Pancreas (tissue), 10 donors: ENCODE results near the gene DNMT3A. TPM values are rescaled to one million over a fixed set of nuclear protein-coding genes. Genes with fewer than 3 reads are reported as not detected.

Experiments
- ATAC-seq, 4 donors: fragments of 200-7000 bp; cut with Tn5 transposase; one replicate each; pipeline versions ENCODE4 v1.8.0 to v1.9.1; 2020; ENCODE audit warnings: mild to moderate bottlenecking in 4 of 4, moderate library complexity in 4 of 4
- DNase-seq, 6 donors: peaks; one replicate each; pipeline ENCODE4 v3.0.0-alpha.2; 2020
- FAIRE-seq: peaks from 2 replicates; lab custom pipeline; 2012; peaks lifted over from hg19 to GRCh38; lab: Jason Lieb, UNC
- H3K27ac ChIP-seq, 4 donors: fragments of 200-600 bp; sonication (generic); 1 replicate in 3 of 4; 2 replicates in 1 of 4; pipeline versions ENCODE4 v1.5.0 to v1.8.0; 2020
- H3K27me3 ChIP-seq, 4 donors: fragments of 200-600 bp; one replicate each; pipeline ENCODE4 v1.8.0; 2021
- H3K36me3 ChIP-seq, 3 donors: fragments of 200-600 bp; sonication (generic) in 1 of 3; one replicate each; pipeline versions ENCODE4 v1.5.0 to v1.8.0; 2020 to 2021
- H3K4me1 ChIP-seq, 3 donors: fragments of 200-600 bp; one replicate each; pipeline ENCODE4 v1.8.0; 2021
- H3K4me3 ChIP-seq, 4 donors: fragments of 200-600 bp; sonication (generic) in 2 of 4; one replicate each; pipeline versions ENCODE4 v1.5.0 to v1.8.0; 2020 to 2021
- H3K9me3 ChIP-seq, 4 donors: fragments of 200-600 bp; one replicate each; pipeline ENCODE4 v1.8.0; 2021
- WGBS, 2 donors: extraction: QIAGEN DNeasy Blood & Tissue Kit; methylation state at CpG; one replicate each; pipeline ENCODE4 v1.1.7; 2013; 5-methylcytosine and 5-hydroxymethylcytosine counted together
- intact Hi-C, 3 donors: fragments of 100-400 bp; cut with DNase I; formaldehyde crosslinking; loops; one replicate each; pipeline versions ENCODE4 v1.11.1 to v1.14.2; 2022
- polyA plus RNA-seq, 2 donors: library from polyadenylated mRNA; stranded (reverse); fragments of 200-250 nt; gene quantifications; one replicate each; pipeline ENCODE4 v1.2.3, GENCODE V29; 2013
- total RNA-seq, 6 donors: library from RNA; stranded (reverse); fragmentation: NEBNext Ultra II Directional in 4 of 6; extraction: Animal tissue kit (Norgen Biotek cat#: 25700) in 4 of 6; gene quantifications; one replicate each; pipeline versions ENCODE4 v1.2.1 to v1.2.4, GENCODE V29; 2021 to 2023
- TF ChIP-seq, protein P1 (sequence below), 4 donors: fragments of 200-600 bp; sonication (generic) in 3 of 4; IDR thresholded peaks; one replicate each; pipeline versions ENCODE4 v1.5.0 to v1.8.0; 2021; ENCODE audit warnings: antibody characterized with exemption in 4 of 4
- donor health status: healthy with polysubstance abuse.
- donor health status: DM: no; HTN: no; CAD: no; lungs with moderate emphysema.
- donor health status: DM: no; HTN: no; CAD: no.
- donor health status: control.
- donor health status: control.
- donor health status: Bipolar disorder and iron deficiency.
- donor health status: DM: yes; HTN: yes; CAD: no.
- donor health status: DM: no; HTN: no; CAD: no.
- donor health status: DM: no; HTN: no; CAD: no.
- donor health status: DM: yes; HTN: yes; CAD: no.

DNMT3A gene
- total and polyA plus RNA-seq, 8 donors, result 10.3 to 30.9 (median 17.5) TPM

DNA sequence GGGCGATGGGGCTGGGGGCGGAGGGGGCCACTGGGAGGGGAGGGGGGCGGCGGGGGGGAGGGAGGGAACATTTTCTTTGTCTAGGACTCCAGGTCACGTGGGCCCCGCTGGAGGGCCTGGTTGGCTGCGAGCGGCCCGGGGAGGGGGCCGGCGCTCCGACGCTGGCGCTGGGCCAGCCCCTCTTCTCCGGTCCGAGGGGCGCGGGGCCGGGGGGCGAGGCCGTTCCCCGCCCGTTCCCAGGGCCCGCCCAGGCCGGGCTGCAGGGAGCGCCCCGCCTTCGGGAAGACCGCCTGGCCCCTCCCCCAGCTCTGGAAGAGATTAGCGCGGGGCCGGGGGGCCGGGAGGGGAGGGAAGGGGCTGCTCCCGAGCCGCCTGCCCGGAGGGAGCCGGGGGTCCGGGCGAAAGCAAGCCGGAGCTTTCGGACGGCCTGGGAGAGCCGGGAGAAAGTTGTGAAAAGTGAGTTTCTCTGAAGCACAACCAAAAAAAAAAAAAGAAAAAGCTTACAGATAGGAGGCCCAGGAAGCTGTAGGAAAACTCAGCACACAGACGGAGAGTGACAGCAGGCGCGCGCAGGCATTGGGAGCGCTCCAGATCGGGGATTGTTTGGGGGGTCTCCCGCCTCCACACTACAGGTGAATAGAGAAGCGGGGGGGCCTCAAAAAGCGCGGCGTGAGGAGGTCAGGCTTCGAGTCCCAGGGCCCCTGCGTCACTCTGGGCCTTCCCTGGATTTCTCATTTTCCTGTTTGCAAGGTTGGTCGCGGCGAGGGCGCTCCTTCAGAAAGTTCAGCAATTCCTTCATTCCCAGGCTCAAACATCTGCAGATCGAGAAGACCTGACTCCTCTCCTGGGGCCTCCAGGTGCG lies 89.2 kb downstream of the DNMT3A start:
- peaks cover 0 to 6% (median 4%) of the 10 kb centered on the region in 3 donors for H3K4me1 ChIP-seq
- ATAC-seq (peak; percentile 77 to 81 (median 79)), DNase-seq (peak; percentile 64 to 85 (median 71)), FAIRE-seq (no peak)
- H3K9me3 ChIP-seq, result no peaks in the 10 kb centered on the region
- peak overlapping the region; percentile 52 to 85 (median 69) for H3K27ac ChIP-seq
- TF ChIP-seq, protein P1, sequence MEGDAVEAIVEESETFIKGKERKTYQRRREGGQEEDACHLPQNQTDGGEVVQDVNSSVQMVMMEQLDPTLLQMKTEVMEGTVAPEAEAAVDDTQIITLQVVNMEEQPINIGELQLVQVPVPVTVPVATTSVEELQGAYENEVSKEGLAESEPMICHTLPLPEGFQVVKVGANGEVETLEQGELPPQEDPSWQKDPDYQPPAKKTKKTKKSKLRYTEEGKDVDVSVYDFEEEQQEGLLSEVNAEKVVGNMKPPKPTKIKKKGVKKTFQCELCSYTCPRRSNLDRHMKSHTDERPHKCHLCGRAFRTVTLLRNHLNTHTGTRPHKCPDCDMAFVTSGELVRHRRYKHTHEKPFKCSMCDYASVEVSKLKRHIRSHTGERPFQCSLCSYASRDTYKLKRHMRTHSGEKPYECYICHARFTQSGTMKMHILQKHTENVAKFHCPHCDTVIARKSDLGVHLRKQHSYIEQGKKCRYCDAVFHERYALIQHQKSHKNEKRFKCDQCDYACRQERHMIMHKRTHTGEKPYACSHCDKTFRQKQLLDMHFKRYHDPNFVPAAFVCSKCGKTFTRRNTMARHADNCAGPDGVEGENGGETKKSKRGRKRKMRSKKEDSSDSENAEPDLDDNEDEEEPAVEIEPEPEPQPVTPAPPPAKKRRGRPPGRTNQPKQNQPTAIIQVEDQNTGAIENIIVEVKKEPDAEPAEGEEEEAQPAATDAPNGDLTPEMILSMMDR (IDR thresholded peaks at IDR 0.05), result no peak
- H3K4me3 ChIP-seq, result peak overlapping the region; percentile 45 to 73 (median 62)
- 13 to 15% methylated on average over 35 to 58 of the region's 62 CpGs for WGBS, 2 donors
- intact Hi-C loops, result no loop called here
- peaks cover 0 to 7% (median 0%) of the 10 kb centered on the region in 3 donors for H3K36me3 ChIP-seq
- H3K27me3 ChIP-seq, result no peaks in the 10 kb centered on the region

DNA sequence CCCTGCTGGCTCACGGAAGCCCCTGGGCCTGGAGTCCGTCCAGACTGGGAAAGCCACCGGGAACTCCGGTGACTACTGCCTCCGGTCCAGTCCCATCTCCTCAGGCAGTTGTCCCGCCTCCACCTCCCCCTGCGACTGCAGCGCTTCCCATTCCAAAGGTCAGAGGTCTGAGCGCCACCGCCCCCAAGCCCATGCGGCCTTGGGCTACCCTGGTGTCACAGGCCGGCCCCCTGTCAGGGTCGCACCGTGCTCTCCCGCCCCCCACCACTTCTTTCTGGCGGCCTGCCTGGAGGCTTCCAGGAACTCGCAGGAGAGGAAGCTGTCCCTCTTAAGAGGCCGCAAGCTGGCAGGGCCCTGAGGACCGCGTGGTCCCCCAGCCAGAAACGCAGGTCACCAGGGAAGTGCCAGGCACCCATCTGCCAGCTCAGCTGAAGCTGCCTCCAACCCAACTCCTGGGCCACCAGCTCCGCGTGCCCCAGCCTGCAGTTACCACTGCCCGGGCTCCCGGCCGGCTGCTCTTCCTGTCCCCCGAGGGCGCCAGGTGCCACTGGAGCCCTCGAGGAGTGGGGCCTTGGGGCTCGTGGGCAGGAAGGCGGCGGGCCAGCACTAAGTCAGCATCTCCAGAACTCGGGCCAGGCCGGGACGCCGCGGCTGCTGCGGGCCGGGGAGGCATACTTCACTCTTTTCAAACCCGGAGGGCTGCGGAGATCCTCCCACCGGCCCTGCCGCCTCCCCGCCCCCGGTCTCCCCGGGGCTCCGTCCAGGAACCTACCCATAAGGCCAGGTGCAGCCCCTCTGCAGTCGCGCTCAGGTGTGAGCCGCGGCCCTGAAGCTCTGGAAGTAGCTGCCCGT lies 90.1 kb downstream of the DNMT3A start:
- Histone ChIP-seq H3K36me3 (peaks cover under 1 to 16% (median 5%) of the 10 kb centered on the region in 3 donors), H3K27ac (peak overlapping the region; percentile 4 to 85 (median 74)), H3K4me1 (peaks cover 0 to 6% (median 4%) of the 10 kb centered on the region in 3 donors), H3K9me3 (no peaks in the 10 kb centered on the region), H3K27me3 (no peaks in the 10 kb centered on the region), H3K4me3 (peak overlapping the region; percentile 45 to 73 (median 62))
- TF ChIP-seq, protein P1 (IDR thresholded peaks at IDR 0.05), result no peak
- 7 to 12% methylated on average over 48 to 52 of the region's 52 CpGs for WGBS, 2 donors
- ATAC-seq (peak; percentile 63 to 69 (median 68)), FAIRE-seq (no peak), DNase-seq (peak; percentile 41 to 85 (median 62))
- intact Hi-C loops, result no loop called here

DNA sequence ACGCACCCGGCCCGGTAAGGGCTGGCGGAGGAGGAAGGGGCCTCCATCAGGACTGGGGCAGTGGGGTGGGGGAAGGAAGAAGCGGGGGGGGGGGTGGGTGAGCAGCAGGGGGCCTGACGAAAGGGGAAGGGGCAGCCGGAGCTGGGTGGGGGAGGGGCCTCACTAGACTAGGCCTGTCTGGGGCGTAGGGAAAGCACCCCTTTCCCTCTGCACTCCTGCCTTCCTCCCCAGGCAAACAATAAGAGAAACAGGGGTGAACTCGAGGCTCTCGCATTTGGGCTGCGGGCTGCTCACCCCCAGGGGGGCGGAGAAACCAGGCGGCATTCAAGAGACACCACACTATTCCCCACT lies 90.7 kb downstream of the DNMT3A start:
- H3K4me3 ChIP-seq, result peak overlapping the region in 3 of 4 donors; percentile 45 to 73 (median 64)
- H3K36me3 ChIP-seq, result peaks cover 4 to 22% (median 11%) of the 10 kb centered on the region in 3 donors
- ATAC-seq (no peak), DNase-seq (no peak), FAIRE-seq (no peak)
- TF ChIP-seq, protein P1 (IDR thresholded peaks at IDR 0.05), result no peak
- peak overlapping the region in 2 of 4 donors; percentile 83 to 85 for H3K27ac ChIP-seq
- H3K9me3 ChIP-seq, result no peaks in the 10 kb centered on the region
- H3K27me3 ChIP-seq, result no peaks in the 10 kb centered on the region
- WGBS, 2 donors, result 70 to 75% methylated on average over 10 to 13 of the region's 13 CpGs
- intact Hi-C loops, result no loop called here
- peaks cover 0 to 6% (median 4%) of the 10 kb centered on the region in 3 donors for H3K4me1 ChIP-seq

DNA sequence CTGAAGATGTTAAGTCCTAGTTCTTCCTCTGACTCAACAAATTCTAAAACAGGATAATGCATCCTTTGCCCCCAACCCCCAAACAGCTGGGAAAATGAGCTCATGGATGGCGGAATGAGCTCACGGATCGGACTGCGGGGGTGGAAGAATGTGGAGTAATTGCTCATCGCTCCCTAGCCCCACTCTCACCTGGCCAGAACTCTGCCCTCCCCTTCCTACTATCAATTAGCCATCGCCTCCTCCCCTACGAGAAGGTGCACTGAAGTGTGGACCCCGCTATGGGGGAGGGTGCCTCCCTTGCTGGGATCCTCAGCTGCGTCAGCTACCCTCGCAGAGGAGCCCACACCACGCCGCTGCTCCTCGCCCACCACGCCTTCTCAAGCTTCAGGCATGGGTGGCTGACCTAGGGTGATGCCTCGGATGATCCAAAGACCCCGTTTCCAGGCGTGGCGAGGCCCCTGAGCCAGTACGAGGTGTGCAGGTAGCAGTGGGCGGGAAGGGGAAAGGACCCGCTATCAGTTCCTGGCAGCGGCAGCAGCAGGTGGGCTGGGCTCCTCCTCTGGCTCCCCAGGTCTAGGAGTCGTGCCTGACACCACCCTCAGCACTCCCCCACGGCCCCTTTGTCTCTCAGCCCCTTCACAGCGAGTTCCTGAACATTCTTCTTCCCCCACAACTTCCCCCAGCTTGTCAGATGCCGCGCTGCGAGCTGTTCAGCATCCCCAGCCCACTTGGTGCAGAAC lies 91.2 kb downstream of the DNMT3A start:
- DNase-seq, result peak in 1 of 6 donors; percentile 67
- Histone ChIP-seq H3K36me3 (peaks cover 4 to 27% (median 17%) of the 10 kb centered on the region in 3 donors), H3K4me3 (no peak overlapping the region), H3K9me3 (no peaks in the 10 kb centered on the region), H3K27ac (no peak overlapping the region), H3K27me3 (no peaks in the 10 kb centered on the region), H3K4me1 (peaks cover 0 to 6% (median 4%) of the 10 kb centered on the region in 3 donors)
- intact Hi-C loops, result no loop called here
- FAIRE-seq, result no peak
- TF ChIP-seq, protein P1 (IDR thresholded peaks at IDR 0.05), result no peak
- WGBS, 2 donors, result 83 to 88% methylated on average over 28 of the region's 28 CpGs
- ATAC-seq, result no peak
